ENCODE data around the gene NR2F2.

NR2F2 gene

DNA sequence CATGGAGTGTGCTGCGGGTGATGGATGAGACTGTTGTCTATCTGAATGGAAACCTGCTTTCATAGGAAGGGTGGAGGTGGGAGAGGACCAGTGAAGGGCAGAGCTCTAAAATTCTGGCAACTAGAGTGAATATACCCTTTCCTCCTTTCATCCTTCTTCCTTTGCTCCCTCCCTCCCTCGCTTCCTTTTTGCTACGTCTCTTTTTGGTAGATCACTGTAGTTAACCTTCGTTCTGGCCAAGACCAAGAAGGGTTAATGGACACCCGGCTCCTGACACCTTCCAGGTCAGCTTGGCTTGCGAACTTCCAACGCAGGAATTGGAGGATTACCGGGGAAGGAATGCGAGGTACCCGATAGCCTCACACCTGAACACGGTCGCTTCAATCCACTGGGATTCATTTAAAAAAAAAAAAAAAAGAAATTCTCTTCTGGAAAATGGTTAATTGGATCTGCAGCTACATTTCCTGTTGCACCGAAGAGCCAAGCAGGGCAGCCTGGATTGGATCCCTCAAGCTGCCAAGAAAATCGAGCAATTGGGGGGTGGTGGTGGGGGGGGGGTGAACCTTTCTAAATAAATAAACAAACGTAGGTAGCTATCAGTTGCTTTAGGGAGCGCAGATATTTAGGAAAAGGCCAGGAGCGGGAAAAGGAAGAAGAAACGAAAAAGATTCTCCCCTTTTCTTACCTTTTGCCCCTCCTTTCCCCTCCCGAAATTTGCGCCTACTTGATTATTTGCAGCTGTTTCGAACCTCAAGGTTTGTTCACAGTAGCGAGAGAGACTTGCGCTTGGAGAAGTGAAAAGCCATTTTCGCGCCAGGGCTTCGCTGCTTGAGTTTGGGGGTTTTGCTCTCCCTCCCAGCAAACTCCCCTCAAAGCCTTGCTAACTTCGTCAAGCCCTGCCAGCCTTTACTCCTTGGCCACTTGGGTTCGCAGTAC lies 9.5 kb upstream of the NR2F2 start:
- no peak for DNase-seq

DNA sequence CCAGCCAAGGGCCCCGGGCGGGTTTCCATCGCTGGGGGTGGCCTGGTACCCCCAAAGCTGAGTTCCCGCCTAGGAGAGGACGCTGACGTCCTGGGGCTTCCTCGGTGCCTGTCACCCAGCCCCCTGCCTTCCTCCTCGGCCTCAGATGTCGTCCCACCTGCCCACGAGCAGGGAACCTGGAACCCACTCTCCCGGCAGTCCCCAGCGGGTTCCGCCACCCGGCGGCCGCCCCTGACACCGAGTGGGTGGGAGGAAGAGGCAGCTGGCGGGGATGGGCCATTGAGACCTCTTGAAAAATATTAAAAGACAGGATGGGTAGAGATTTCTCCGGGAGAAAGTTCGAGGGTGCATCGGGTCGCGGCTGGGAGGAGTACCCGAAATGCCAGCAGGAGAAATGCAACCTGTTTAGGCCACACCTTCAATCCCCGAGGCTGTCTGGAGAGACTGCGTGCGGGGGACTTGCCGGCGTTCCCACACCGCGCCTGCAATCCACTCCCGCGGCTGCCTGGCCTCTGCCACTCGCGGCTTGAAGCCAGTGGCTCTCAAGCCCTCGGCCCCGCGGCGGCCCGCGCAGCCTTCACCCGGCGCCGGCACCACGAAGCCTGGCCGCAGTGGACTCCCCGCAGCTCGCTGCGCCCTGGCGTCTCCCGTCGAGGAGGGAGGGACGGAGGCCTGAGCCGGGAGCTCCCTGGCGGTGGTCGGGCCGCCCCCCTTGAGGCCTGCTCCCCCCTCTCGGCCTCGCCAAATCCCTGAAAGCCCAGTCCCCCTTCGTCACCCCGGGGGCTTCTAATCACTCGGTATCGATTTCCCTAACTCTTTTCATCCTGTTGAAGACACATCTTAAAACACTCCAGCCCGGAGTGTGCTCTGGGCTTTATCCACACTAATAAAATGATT lies 8.6 kb upstream of the NR2F2 start:
- DNase-seq, result no peak

GRCh38 chr15:96322536-96323318 lies 7.8 kb upstream of the NR2F2 start:
- no peak for DNase-seq

DNA sequence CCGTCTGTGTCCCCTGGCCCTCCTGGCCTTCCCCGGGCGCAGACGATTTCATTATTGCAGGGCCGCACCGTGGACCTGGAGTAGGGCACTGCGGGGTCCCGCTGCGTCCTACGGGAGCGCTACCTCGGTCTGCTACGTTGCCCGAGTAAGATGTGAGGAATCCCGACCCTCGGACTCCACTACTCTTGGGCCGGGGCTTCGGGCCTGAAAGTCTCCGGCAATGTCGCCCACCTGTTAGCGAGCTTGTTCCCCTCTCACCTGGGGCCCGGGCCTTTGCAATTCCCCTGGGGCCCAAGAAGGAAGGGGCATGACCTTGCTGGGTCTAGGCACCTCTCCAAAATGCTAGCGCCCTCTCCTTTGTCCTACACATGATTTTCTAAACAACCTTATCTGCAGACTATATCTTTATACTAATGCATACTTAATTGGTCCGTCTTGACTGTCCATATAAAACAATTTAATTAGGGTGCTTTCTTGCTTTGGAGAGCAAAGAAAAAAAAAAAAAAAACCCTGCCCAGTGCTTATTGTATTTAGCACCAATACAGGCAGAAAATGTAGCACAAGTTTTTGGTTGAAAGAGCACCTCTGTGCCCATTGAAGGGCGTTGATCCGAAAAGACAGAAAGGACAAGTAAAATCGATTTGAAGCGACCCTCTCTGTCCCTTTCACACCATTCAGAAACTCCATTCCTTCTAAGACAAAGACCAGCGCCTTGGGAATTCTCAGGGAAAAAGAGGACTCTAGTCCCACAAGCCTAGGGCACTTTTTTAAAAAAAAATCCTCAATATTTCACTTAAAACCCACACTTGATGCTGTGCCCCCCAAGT lies 7.0 kb upstream of the NR2F2 start:
- DNase-seq, result no peak

DNA sequence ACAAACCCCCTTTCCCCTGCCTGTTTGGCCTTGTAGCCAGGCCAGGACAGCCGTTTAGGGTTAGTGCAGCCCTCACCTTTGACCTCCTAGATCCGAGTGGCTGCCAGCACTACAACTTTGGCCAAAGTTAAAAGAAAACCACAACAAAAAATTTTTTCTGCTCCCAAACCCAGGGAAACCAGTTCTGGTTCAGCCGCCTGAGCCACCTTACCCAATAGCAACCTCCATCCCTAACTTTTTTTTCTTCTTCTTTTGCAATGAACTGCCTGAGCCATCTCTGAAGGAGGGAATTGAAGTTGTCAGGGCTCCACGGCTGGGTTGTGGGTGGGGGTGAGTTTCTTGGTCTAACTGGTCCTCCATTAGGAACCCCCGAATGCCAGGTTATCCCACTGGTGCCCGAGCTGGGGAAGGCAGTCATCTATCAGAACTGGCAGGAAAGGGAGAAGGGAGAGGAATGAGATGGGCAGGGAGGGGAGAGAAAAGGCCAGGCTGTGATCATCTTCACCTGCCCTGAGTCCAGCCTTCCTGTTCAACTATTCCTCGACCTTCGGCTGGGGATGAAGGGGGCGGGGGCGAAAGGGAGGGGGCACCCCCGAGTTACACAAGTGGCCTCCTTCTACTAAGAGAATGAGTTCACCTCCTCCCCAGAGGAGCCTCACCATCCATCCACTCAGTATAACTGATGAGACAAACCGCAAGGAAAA lies 6.2 kb upstream of the NR2F2 start:
- DNase-seq, result no peak

- no peak for DNase-seq
These were observed 5.5 kb upstream of the NR2F2 start for GRCh38 chr15:96324940-96325540.

GRCh38 chr15:96325541-96326327 lies 4.8 kb upstream of the NR2F2 start:
- no peak for DNase-seq

- no peak for DNase-seq
These were observed 4.0 kb upstream of the NR2F2 start for GRCh38 chr15:96326328-96327154.

GRCh38 chr15:96327155-96327741 lies 3.3 kb upstream of the NR2F2 start:
- no peak for DNase-seq

DNA sequence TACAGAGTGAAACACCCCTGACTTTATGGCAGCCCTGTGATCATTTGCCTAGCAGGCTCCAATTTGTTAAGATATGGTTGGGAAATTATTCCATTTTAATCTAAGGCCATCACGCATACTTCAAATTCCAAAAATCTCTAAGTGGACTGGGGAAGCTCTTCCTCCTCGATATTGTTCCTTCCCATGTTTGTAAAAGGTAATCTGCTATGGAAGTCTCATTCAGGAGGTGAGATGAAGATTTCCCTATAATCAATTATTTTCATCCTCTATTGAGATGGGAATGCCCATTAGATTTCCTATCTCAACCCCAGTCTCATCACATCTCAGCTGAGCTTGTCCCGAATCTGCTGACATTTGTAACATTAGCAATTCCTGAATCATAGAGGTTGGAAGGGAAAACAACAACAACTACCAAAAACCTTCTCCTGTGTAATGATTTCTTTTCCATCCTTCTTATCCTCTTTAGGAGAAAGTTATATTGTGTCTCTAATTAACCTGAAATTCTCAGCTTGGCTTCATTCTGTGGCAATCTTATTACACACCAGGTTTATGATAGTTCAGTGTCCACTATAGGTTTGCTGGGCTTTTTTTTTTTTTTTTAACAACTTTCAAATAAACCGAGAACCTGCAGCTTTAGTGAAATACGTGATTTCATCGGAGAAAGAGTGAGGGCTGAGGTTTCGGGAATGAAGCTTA lies 2.2 kb upstream of the NR2F2 start:
- DNase-seq, result no peak

DNA sequence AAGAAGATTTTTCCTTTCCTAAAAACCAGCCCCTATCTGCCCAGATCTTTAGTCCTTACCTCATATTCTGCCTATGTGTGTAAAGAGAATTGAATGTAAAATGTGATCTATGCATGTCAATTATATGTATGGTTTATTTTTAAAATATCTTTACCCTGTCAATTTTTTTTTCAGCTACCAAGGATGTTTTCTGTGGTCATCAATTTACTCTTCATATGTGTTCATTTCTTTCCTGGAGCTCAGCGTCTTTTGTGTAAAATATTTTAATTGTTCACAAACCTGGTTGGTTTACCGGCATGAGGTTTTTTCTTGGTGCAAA lies 1.7 kb upstream of the NR2F2 start:
- DNase-seq, result no peak

DNA sequence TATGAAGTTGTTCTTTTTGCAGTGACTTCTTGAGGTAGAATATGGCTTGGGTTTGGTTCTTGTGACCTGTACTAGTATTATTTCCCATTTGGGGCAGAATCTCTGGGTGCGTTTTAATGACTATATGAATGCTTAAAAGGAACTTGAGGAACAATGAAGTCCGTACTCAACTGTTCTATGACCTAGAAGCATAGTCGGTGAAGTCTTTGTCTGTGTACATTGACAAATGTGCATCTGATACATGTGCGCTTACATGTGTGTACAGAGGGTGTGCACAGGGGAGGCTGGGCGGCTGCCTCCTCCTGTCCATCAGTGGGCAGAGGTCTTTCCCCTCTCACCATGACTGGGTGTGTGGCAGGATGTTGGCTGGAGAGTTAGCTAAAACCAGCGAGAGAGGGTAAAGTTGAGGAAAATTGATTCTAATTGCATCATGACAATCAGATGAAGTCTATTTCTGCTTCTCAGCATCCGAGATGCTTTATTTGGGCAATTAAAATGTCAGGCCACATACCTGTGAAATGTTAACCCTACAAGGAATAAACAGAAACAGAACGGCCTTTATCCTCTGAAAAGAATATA lies 1.0 kb upstream of the NR2F2 start:
- DNase-seq, result no peak

- no peak for DNase-seq
These were observed 443 bp upstream of the NR2F2 start for GRCh38 chr15:96330064-96330449.

DNA sequence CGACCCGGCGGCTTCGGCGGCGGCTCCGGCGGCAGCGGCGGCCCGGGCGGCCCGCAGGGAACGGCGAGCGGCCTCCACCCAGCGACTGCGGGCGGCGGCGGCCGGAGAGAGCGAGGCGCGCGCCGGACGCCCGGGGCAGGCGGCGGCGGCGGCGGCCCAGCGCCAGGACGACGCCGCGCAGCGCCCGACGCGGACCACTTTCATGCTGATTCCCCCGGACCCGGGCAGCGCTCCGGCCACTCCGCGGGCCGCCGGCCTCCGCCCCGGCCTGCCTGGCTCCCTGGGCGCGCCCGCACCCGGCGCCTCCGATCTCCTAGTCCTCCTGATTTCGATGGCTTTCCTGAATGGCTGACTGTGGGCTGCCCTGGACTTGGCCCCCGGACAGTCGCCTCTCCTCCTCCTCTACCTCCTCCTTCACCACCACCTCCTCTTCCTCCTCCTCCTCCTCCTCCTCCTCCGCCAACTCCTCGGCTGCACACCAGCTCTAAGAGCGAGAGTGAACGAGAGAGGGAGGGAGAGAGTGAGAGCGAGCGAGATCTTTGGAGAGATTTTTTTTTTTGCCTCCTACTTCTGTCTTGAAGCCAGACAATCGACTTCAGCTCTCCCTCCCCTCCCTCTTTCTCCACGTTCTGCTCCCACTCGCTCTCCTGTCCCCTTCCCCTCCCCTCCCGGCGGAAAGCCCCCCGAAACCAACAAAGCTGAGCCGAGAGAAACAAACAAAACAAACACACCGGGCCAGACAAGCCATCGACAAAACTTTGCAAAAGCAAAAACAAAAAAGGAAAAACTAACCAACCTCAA lies 844 bp downstream of the NR2F2 start:
- no peak for DNase-seq

- no peak for DNase-seq
These were observed 1.6 kb downstream of the NR2F2 start for GRCh38 chr15:96331945-96332636.

GRCh38 chr15:96332637-96333121 lies 2.2 kb downstream of the NR2F2 start:
- DNase-seq, result no peak
